Measurements from ENCODE around the gene MEP1A.
A peak's percentile ranks its signal among the peaks of the same experiment; 100 is the strongest.
"Not testable (repeated sequence)": the region's sequence is repeated elsewhere in the genome, so short reads cannot be mapped to it uniquely, and the experiment has no call there.

The MEP1A gene

GRCh38 chr6:46751658-46752057 is 41.5 kb upstream of the MEP1A start:
- TF ChIP-seq CTCF (IDR thresholded peaks at IDR 0.05) = no peak
- no peak for TF ChIP-seq ZFX (IDR thresholded peaks at IDR 0.05; ENCODE audit: borderline replicate concordance)
- H3K27ac ChIP-seq = no peak overlapping the region

GRCh38 chr6:46755865-46756264 is 37.3 kb upstream of the MEP1A start:
- TF ChIP-seq ZFX (IDR thresholded peaks at IDR 0.05; ENCODE audit: borderline replicate concordance) = no peak
- TF ChIP-seq CTCF (IDR thresholded peaks at IDR 0.05) = no peak
- no peak overlapping the region for H3K27ac ChIP-seq

- no peak for TF ChIP-seq CTCF (IDR thresholded peaks at IDR 0.05)
- TF ChIP-seq ZFX (IDR thresholded peaks at IDR 0.05; ENCODE audit: borderline replicate concordance) = no peak
Observed at GRCh38 chr6:46756469-46757213, 36.5 kb upstream of the MEP1A start.

GRCh38 chr6:46757214-46757596 is 36.0 kb upstream of the MEP1A start:
- no peak for TF ChIP-seq CTCF (IDR thresholded peaks at IDR 0.05)
- TF ChIP-seq ZFX (IDR thresholded peaks at IDR 0.05; ENCODE audit: borderline replicate concordance) = no peak
- H3K27ac ChIP-seq = no peak overlapping the region

More at GRCh38 chr6:46756469-46757213, 36.5 kb upstream of the MEP1A start:
- H3K27ac ChIP-seq = no peak overlapping the region

GRCh38 chr6:46758960-46759753 is 34.0 kb upstream of the MEP1A start:
- no peak overlapping the region for H3K27ac ChIP-seq

GRCh38 chr6:46760925-46761324 is 32.3 kb upstream of the MEP1A start:
- TF ChIP-seq CTCF (IDR thresholded peaks at IDR 0.05) (no peak), ZFX (IDR thresholded peaks at IDR 0.05; ENCODE audit: borderline replicate concordance) (no peak)
- no peak overlapping the region for H3K27ac ChIP-seq

More at GRCh38 chr6:46758960-46759753, 34.0 kb upstream of the MEP1A start:
- no peak for TF ChIP-seq CTCF (IDR thresholded peaks at IDR 0.05)
- TF ChIP-seq ZFX (IDR thresholded peaks at IDR 0.05; ENCODE audit: borderline replicate concordance) = no peak

- peak overlapping the region; percentile 33; the same call in 1 of the 2 replicates for H3K27ac ChIP-seq
- TF ChIP-seq CTCF (IDR thresholded peaks at IDR 0.05) (no peak), ZFX (IDR thresholded peaks at IDR 0.05; ENCODE audit: borderline replicate concordance) (no peak)
Observed at GRCh38 chr6:46763466-46763865, 29.7 kb upstream of the MEP1A start.

GRCh38 chr6:46764280-46764679 is 28.9 kb upstream of the MEP1A start:
- not testable (repeated sequence) for H3K27ac ChIP-seq
